Ishikawa (cell line): Measurements from ENCODE around the gene STX18.

Source experiments
- CEBPB ChIP-seq: IDR thresholded peaks from 2 replicates; pipeline ENCODE4 v1.6.1; 2012
- CREB1 ChIP-seq: IDR thresholded peaks from 2 replicates; pipeline ENCODE4 v1.6.1; 2012; ENCODE audit warnings: low read depth
- EGR1 ChIP-seq: IDR thresholded peaks from 2 replicates; pipeline ENCODE4 v1.6.1; 2012
- EP300 ChIP-seq: IDR thresholded peaks from 2 replicates; pipeline ENCODE4 v1.6.1; 2012; ENCODE audit warnings: borderline replicate concordance
- MAX ChIP-seq: IDR thresholded peaks from 2 replicates; pipeline ENCODE4 v1.6.1; 2012
- RAD21 ChIP-seq: IDR thresholded peaks from 2 replicates; pipeline ENCODE4 v1.6.1; 2012; ENCODE audit warnings: low read depth
- TAF1 ChIP-seq: IDR thresholded peaks from 2 replicates; pipeline ENCODE4 v1.6.1; 2012; ENCODE audit warnings: low read depth, mild to moderate bottlenecking
- USF1 ChIP-seq: IDR thresholded peaks from 2 replicates; pipeline ENCODE4 v1.6.1; 2012
- TF ChIP-seq, protein P1 (sequence below): IDR thresholded peaks from 2 replicates; pipeline ENCODE4 v1.6.1; 2012; ENCODE audit warnings: low read depth, mild to moderate bottlenecking

DNA sequence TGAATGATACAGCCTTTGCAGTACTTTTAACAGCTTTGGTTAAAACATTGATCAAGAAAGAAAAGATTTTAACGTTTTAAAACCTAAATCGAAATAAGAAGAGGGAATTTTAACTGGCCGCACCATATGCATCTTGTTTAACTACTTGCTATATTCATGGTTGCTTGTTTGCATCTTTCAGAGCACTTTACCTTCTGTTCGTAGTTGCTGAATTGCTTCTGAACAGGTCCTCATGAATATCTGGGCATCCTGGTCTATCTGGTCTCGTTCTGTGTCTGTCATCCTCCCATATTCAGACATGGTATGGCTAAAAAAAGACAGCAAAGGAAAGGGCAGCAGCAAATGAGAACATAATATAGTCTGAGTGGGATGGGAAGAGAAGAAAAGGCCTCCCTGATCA lies 82.7 kb downstream of the STX18 start:
- TF ChIP-seq TAF1: no peak
- no peak for TF ChIP-seq MAX
- no peak for TF ChIP-seq CREB1
- TF ChIP-seq EP300: no peak
- TF ChIP-seq, protein P1, sequence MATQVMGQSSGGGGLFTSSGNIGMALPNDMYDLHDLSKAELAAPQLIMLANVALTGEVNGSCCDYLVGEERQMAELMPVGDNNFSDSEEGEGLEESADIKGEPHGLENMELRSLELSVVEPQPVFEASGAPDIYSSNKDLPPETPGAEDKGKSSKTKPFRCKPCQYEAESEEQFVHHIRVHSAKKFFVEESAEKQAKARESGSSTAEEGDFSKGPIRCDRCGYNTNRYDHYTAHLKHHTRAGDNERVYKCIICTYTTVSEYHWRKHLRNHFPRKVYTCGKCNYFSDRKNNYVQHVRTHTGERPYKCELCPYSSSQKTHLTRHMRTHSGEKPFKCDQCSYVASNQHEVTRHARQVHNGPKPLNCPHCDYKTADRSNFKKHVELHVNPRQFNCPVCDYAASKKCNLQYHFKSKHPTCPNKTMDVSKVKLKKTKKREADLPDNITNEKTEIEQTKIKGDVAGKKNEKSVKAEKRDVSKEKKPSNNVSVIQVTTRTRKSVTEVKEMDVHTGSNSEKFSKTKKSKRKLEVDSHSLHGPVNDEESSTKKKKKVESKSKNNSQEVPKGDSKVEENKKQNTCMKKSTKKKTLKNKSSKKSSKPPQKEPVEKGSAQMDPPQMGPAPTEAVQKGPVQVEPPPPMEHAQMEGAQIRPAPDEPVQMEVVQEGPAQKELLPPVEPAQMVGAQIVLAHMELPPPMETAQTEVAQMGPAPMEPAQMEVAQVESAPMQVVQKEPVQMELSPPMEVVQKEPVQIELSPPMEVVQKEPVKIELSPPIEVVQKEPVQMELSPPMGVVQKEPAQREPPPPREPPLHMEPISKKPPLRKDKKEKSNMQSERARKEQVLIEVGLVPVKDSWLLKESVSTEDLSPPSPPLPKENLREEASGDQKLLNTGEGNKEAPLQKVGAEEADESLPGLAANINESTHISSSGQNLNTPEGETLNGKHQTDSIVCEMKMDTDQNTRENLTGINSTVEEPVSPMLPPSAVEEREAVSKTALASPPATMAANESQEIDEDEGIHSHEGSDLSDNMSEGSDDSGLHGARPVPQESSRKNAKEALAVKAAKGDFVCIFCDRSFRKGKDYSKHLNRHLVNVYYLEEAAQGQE: no peak
- TF ChIP-seq CEBPB: no peak
- no peak for TF ChIP-seq EGR1
- no peak for TF ChIP-seq RAD21
- TF ChIP-seq USF1: no peak
